GM23248 (cell line): ENCODE measurements around the gene FOXN3.

Experiments used
- EZH2 ChIP-seq: fragments of 200-600 bp; sonication (generic); IDR thresholded peaks from 2 replicates; pipeline ENCODE4 v1.6.1; 2018; ENCODE audit warnings: antibody characterized with exemption, mild to moderate bottlenecking; ENCODE audit not compliant: insufficient read depth, poor library complexity, severe bottlenecking
- EZH2phosphoT487 ChIP-seq: fragments of 200-600 bp; sonication (generic); IDR thresholded peaks from 2 replicates; pipeline ENCODE4 v1.6.1; 2018; ENCODE audit warnings: antibody characterized with exemption, moderate library complexity, mild to moderate bottlenecking, low read depth; ENCODE audit not compliant: insufficient read depth

DNA sequence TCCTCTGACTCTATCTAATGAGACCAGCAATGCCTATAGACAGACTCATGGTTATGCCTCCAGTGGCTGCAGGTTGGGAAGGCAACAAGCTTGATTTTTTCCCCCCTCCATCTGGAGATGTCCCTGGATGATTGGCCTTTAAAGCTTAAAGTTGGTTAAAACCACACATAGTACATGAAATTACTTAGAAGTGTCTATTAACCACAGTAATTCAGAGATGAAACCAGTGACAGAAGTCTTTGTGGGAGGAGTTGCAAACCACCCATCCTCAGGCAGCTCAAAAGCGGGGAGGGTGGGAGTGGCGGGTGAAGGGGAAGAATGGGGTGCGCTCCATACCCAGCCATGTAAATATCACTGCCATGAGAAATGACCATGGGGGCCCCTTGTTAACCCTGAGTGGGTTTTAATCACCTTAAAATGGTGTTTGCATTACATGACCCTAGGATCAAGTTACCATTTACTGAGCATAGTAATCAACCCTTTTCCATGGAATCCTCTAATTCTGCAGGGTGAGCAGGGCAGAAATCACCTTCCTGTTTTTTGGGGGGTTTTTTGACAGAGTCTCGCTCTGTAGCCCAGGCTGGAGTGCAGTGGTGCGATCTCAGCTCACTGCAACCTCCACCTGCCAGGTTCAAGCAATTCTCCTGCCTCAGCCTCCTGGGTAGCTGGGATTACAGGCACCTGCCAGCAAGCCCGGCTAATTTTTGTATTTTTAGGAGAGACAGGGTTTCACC lies 133.5 kb downstream of the FOXN3 start:
- TF ChIP-seq EZH2 (no peak), EZH2phosphoT487 (no peak)
